ENCODE measurements around the gene MAMSTR. TPM values are rescaled to one million over a fixed set of nuclear protein-coding genes. Genes with fewer than 3 reads are reported as not detected.

Gene MAMSTR
- total and polyA plus RNA-seq, 10 of the 15 experiments (the other 5 are each of a cell fraction or from before 2014, with no cell fraction given) = 0.04 to 0.73 (median 0.31) TPM; not detected in 1

DNA sequence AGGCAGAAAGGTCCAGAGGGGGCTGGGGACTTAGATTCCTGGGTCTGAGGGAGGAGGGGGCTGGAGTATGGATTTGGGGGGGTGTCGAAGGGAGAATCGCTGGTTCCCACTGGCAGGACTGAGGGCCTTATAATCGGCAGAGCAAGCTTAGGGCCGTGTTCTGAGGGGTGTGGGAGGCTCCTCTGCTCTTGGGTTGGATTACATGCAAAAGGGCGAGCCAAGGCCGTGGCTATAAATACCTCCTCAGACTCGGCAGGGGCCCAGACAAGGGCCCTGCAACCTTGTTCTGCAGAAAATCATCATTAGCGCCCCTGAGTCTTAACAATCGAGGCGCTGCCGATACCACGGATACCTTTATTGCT is 707 bp upstream of the MAMSTR start:
- ChIA-PET POLR2A (interaction anchor here (0.5 to 1.0 kb wide), 2 partner anchors 52 to 160 kb away, joined by 4 to 6 read pairs; no protein-coding TSS in a partner anchor), RAD21 (ENCODE audit: unreplicated experiment) (interaction anchor here (1.0 kb wide), 1 partner anchor 75 kb away, joined by 10 read pairs; the partner anchor contains the start of gene CA11), SMC1A (ENCODE audit: uncharacterized antibody, unreplicated experiment) (interaction anchor here (0.8 kb wide), 3 partner anchors 19 to 273 kb away, joined by 3 to 4 read pairs (median 3); partner anchors contain the start of gene RUVBL2), CTCF (interaction anchor here (1.4 to 2.7 kb wide), 2 partner anchors 46 to 74 kb away, joined by 4 to 11 read pairs; partner anchors contain the start of gene CA11)
- peaks cover 6% of the 10 kb centered on the region for H3K4me1 ChIP-seq (ENCODE audit: control insufficient read depth, insufficient read depth, low read length)
- peak; percentile 46 for ATAC-seq
- DNase-seq (ENCODE audit: low read depth, low spot score) = no peak
- no peaks in the 10 kb centered on the region for H3K79me2 ChIP-seq (ENCODE audit: control insufficient read depth, insufficient read depth, low read length)
- FAIRE-seq = no peak
- no peak overlapping the region for H3K4me3 ChIP-seq
- H3K9me3 ChIP-seq (replicated peaks; ENCODE audit: control insufficient read depth, insufficient read depth, low read length) = no peaks in the 10 kb centered on the region
- H3K9ac ChIP-seq (ENCODE audit: control insufficient read depth, insufficient read depth, low read length) = no peak overlapping the region
- peak overlapping the region; percentile 98 for H2AFZ ChIP-seq (ENCODE audit: control insufficient read depth, low read depth, low read length)
- no peak for TF ChIP-seq ZNF207 (IDR thresholded peaks at IDR 0.05; ENCODE audit: borderline replicate concordance)
- TF ChIP-seq WRNIP1 (IDR thresholded peaks at IDR 0.05; ENCODE audit: borderline replicate concordance, low read depth, low read length) = no peak
- peak; percentile 11 for TF ChIP-seq MEF2B (IDR thresholded peaks at IDR 0.05; ENCODE audit: partially characterized antibody, poor library complexity, severe bottlenecking)
- H3K4me2 ChIP-seq (ENCODE audit: control insufficient read depth, insufficient read depth) = peak overlapping the region; percentile 86; the same call in 1 of the 2 replicates
- no peaks in the 10 kb centered on the region for H3K27me3 ChIP-seq (replicated peaks in 1 of 2; ENCODE audit: control insufficient read depth in 2 of 2, insufficient read depth in 2 of 2, low read length in 1 of 2)
- no TSS peak for BruUV-seq (replicated peaks)
- in situ Hi-C loops (cut with MboI) = no loop called here
- intact Hi-C loops (cut with micrococcal nuclease; ENCODE audit: unreplicated experiment) = no loop called here
- H3K36me3 ChIP-seq (ENCODE audit: control insufficient read depth in 2 of 2, insufficient read depth in 2 of 2, low read length in 1 of 2) = no peaks in the 10 kb centered on the region
- no peaks in the 10 kb centered on the region for H4K20me1 ChIP-seq (ENCODE audit: control insufficient read depth, insufficient read depth)
- H3K27ac ChIP-seq (ENCODE audit: control insufficient read depth, insufficient read depth) = no peak overlapping the region
- WGBS (ENCODE audit: insufficient coverage, insufficient replicate concordance, low lambda C conversion rate, missing lambda C conversion rate) = 18% methylated on average over 12 of the region's 12 CpGs

DNA sequence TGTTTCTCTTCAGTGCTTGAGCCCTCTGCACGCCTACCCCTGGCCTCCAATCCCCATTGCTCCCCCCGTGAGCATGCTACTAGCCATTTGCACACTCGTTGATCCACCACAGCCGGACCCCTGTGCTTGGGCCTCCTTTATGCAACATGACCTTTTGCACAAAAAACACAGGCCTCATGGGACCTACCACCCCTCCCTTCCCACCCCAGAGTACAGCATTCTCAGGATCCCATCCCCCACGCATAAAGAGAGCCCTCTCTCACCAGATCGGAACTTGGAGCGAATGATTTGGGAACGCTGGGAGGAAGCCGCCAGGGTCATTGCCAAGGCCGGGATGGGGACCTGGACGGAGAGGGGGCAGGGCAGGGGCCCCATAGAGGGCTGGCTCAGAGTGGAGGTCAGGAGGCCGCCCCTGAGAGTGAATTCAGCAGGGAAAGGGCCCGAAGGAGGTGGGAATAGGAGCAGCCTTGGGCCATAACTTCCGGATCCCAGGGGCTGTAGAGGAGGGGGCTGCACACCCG is 754 bp downstream of the MAMSTR start:
- no peak overlapping the region for H3K9ac ChIP-seq (ENCODE audit: control insufficient read depth, insufficient read depth, low read length)
- TF ChIP-seq CBX5 (IDR thresholded peaks at IDR 0.05; ENCODE audit: low read depth) (no peak), ETV6 (conservative IDR thresholded peaks at IDR 0.05 in 1 of 2, IDR thresholded peaks at IDR 0.05 in 1 of 2; ENCODE audit: borderline replicate concordance in 1 of 2, low read depth in 1 of 2) (no peak), ZNF217 (IDR thresholded peaks at IDR 0.05) (no peak), BACH1 (IDR thresholded peaks at IDR 0.05; ENCODE audit: borderline replicate concordance) (no peak), CBFB (IDR thresholded peaks at IDR 0.05; ENCODE audit: low read depth) (no peak), MEF2B (IDR thresholded peaks at IDR 0.05; ENCODE audit: partially characterized antibody, poor library complexity, severe bottlenecking) (no peak), STAT3 (IDR thresholded peaks at IDR 0.05; ENCODE audit: low read depth, low read length) (no peak), NFIC (IDR thresholded peaks at IDR 0.05; ENCODE audit: low read depth, low read length) (no peak)
- TF ChIP-seq, protein P1, sequence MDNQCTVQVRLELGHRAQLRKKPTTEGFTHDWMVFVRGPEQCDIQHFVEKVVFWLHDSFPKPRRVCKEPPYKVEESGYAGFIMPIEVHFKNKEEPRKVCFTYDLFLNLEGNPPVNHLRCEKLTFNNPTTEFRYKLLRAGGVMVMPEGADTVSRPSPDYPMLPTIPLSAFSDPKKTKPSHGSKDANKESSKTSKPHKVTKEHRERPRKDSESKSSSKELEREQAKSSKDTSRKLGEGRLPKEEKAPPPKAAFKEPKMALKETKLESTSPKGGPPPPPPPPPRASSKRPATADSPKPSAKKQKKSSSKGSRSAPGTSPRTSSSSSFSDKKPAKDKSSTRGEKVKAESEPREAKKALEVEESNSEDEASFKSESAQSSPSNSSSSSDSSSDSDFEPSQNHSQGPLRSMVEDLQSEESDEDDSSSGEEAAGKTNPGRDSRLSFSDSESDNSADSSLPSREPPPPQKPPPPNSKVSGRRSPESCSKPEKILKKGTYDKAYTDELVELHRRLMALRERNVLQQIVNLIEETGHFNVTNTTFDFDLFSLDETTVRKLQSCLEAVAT (IDR thresholded peaks at IDR 0.05) = no peak
- TF ChIP-seq, protein P2, sequence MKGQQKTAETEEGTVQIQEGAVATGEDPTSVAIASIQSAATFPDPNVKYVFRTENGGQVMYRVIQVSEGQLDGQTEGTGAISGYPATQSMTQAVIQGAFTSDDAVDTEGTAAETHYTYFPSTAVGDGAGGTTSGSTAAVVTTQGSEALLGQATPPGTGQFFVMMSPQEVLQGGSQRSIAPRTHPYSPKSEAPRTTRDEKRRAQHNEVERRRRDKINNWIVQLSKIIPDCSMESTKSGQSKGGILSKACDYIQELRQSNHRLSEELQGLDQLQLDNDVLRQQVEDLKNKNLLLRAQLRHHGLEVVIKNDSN (IDR thresholded peaks at IDR 0.05; ENCODE audit: borderline replicate concordance, extremely low read length, insufficient read depth, low read depth, low read length) = no peak
- TF ChIP-seq, protein P3, sequence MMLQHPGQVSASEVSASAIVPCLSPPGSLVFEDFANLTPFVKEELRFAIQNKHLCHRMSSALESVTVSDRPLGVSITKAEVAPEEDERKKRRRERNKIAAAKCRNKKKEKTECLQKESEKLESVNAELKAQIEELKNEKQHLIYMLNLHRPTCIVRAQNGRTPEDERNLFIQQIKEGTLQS (IDR thresholded peaks at IDR 0.05; ENCODE audit: borderline replicate concordance, extremely low read depth, low read depth, low read length) = no peak
- TF ChIP-seq, protein P4, sequence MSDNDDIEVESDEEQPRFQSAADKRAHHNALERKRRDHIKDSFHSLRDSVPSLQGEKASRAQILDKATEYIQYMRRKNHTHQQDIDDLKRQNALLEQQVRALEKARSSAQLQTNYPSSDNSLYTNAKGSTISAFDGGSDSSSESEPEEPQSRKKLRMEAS (IDR thresholded peaks at IDR 0.05; ENCODE audit: low read depth, low read length) = no peak

More for the DNA sequence above, 754 bp downstream of the MAMSTR start:
- DNase-seq (ENCODE audit: low read depth, low spot score) (no peak), ATAC-seq (no peak), FAIRE-seq (no peak)
- no peak overlapping the region for H3K4me3 ChIP-seq
- in situ Hi-C loops (cut with MboI) (no loop called here), intact Hi-C loops (cut with micrococcal nuclease; ENCODE audit: unreplicated experiment) (no loop called here)
- no peaks in the 10 kb centered on the region for H3K36me3 ChIP-seq (ENCODE audit: control insufficient read depth in 2 of 2, insufficient read depth in 2 of 2, low read length in 1 of 2)
- no peaks in the 10 kb centered on the region for H3K9me3 ChIP-seq (replicated peaks; ENCODE audit: control insufficient read depth, insufficient read depth, low read length)
- no TSS peak for BruUV-seq (replicated peaks)
- H2AFZ ChIP-seq (ENCODE audit: control insufficient read depth, low read depth, low read length) = no peak overlapping the region
- H3K79me2 ChIP-seq (ENCODE audit: control insufficient read depth, insufficient read depth, low read length) = no peaks in the 10 kb centered on the region
- 68% methylated on average over 15 of the region's 15 CpGs for WGBS (ENCODE audit: insufficient coverage, insufficient replicate concordance, low lambda C conversion rate, missing lambda C conversion rate)
- no peaks in the 10 kb centered on the region for H3K27me3 ChIP-seq (replicated peaks in 1 of 2; ENCODE audit: control insufficient read depth in 2 of 2, insufficient read depth in 2 of 2, low read length in 1 of 2)
- CTCF ChIA-PET = no interaction called here
- RAD21 ChIA-PET (ENCODE audit: unreplicated experiment) = no interaction called here
- SMC1A ChIA-PET (ENCODE audit: uncharacterized antibody, unreplicated experiment) = no interaction called here
- POLR2A ChIA-PET = no interaction called here
- H3K4me2 ChIP-seq (ENCODE audit: control insufficient read depth, insufficient read depth) = no peak overlapping the region
- peaks cover 15% of the 10 kb centered on the region for H3K4me1 ChIP-seq (ENCODE audit: control insufficient read depth, insufficient read depth, low read length)
- no peak overlapping the region for H3K27ac ChIP-seq (ENCODE audit: control insufficient read depth, insufficient read depth)
- no peaks in the 10 kb centered on the region for H4K20me1 ChIP-seq (ENCODE audit: control insufficient read depth, insufficient read depth)
